ENCODE measurements around the gene PATL2. TPM values are rescaled to one million over a fixed set of nuclear protein-coding genes. Genes with fewer than 3 reads are reported as not detected.

The PATL2 gene
- total RNA-seq, 2 experiments from 2014 or later = 4.8 to 8.8 TPM

- Histone ChIP-seq H2AFZ (ENCODE audit: low read length) (no peak overlapping the region), H3K79me2 (ENCODE audit: insufficient read depth, low read depth, low read length) (peaks cover 17% of the 10 kb centered on the region), H3K9me3 (ENCODE audit: low read length) (no peaks in the 10 kb centered on the region), H3K4me2 (ENCODE audit: low read length) (no peak overlapping the region), H3K36me3 (ENCODE audit: insufficient read depth, low read length) (peaks cover 82% of the 10 kb centered on the region), H4K20me1 (ENCODE audit: insufficient read depth, low read length) (no peaks in the 10 kb centered on the region), H3K4me1 (ENCODE audit: insufficient read depth, low read length, poor library complexity, severe bottlenecking) (peaks cover 10% of the 10 kb centered on the region), H3K9me2 (ENCODE audit: insufficient read depth, low read length) (no peaks in the 10 kb centered on the region), H3K27ac (ENCODE audit: low read depth, low read length, poor library complexity, severe bottlenecking) (no peak overlapping the region), H3K4me3 (ENCODE audit: low read depth, low read length, poor library complexity, severe bottlenecking) (no peak overlapping the region)
- no peak for TF ChIP-seq EZH2phosphoT487 (IDR thresholded peaks at IDR 0.05; ENCODE audit: borderline replicate concordance, low read depth, low read length)
- TF ChIP-seq CTCF (conservative IDR thresholded peaks at IDR 0.05; ENCODE audit: low read length) = no peak
- BruUV-seq (replicated peaks) = no TSS peak
- POLR2A ChIA-PET = interaction anchor here (0.8 to 1.3 kb wide), 4 partner anchors 19 to 112 kb away, joined by 3 to 4 read pairs (median 3); no protein-coding TSS in a partner anchor
- intact Hi-C loops (cut with micrococcal nuclease; ENCODE audit: unreplicated experiment) = no loop called here
- CTCF ChIA-PET (ENCODE audit: unreplicated experiment) = no interaction called here
- no peak for DNase-seq (ENCODE audit: low spot score)
Measured at GRCh38 chr15:44656913-44657312, 54.2 kb downstream of the PATL2 start.

- DNase-seq (ENCODE audit: low spot score) = no peak
- H3K27ac ChIP-seq (ENCODE audit: low read depth, low read length, poor library complexity, severe bottlenecking) = no peak overlapping the region
- no peaks in the 10 kb centered on the region for H3K9me3 ChIP-seq (ENCODE audit: low read length)
- ChIA-PET CTCF (ENCODE audit: unreplicated experiment) (no interaction called here), POLR2A (interaction anchor here (0.8 to 1.3 kb wide), 4 partner anchors 18 to 111 kb away, joined by 3 to 4 read pairs (median 3); no protein-coding TSS in a partner anchor)
- no peaks in the 10 kb centered on the region for H4K20me1 ChIP-seq (ENCODE audit: insufficient read depth, low read length)
- peaks cover 11% of the 10 kb centered on the region; the same call in 1 of the 2 replicates for H3K79me2 ChIP-seq (ENCODE audit: insufficient read depth, low read depth, low read length)
- intact Hi-C loops (cut with micrococcal nuclease; ENCODE audit: unreplicated experiment) = no loop called here
- peaks cover 4% of the 10 kb centered on the region for H3K4me1 ChIP-seq (ENCODE audit: insufficient read depth, low read length, poor library complexity, severe bottlenecking)
- H2AFZ ChIP-seq (ENCODE audit: low read length) = no peak overlapping the region
- BruUV-seq (replicated peaks) = no TSS peak
- TF ChIP-seq EZH2phosphoT487 (IDR thresholded peaks at IDR 0.05; ENCODE audit: borderline replicate concordance, low read depth, low read length) (no peak), CTCF (conservative IDR thresholded peaks at IDR 0.05; ENCODE audit: low read length) (no peak)
- H3K36me3 ChIP-seq (ENCODE audit: insufficient read depth, low read length) = peaks cover 88% of the 10 kb centered on the region
- no peak overlapping the region for H3K4me2 ChIP-seq (ENCODE audit: low read length)
- H3K4me3 ChIP-seq (ENCODE audit: low read depth, low read length, poor library complexity, severe bottlenecking) = no peak overlapping the region
- no peaks in the 10 kb centered on the region for H3K9me2 ChIP-seq (ENCODE audit: insufficient read depth, low read length)
Measured at GRCh38 chr15:44656298-44656697, 54.8 kb downstream of the PATL2 start.

- Histone ChIP-seq H3K4me2 (ENCODE audit: low read length) (no peak overlapping the region), H3K27ac (ENCODE audit: low read depth, low read length, poor library complexity, severe bottlenecking) (no peak overlapping the region), H3K79me2 (ENCODE audit: insufficient read depth, low read depth, low read length) (no peaks in the 10 kb centered on the region), H3K9me2 (ENCODE audit: insufficient read depth, low read length) (no peaks in the 10 kb centered on the region), H2AFZ (ENCODE audit: low read length) (no peak overlapping the region), H4K20me1 (ENCODE audit: insufficient read depth, low read length) (no peaks in the 10 kb centered on the region), H3K4me1 (ENCODE audit: insufficient read depth, low read length, poor library complexity, severe bottlenecking) (no peaks in the 10 kb centered on the region), H3K9me3 (ENCODE audit: low read length) (no peaks in the 10 kb centered on the region), H3K36me3 (ENCODE audit: insufficient read depth, low read length) (peaks cover 98% of the 10 kb centered on the region), H3K4me3 (ENCODE audit: low read depth, low read length, poor library complexity, severe bottlenecking) (no peak overlapping the region)
- no peak for DNase-seq (ENCODE audit: low spot score)
- no peak for TF ChIP-seq EZH2phosphoT487 (IDR thresholded peaks at IDR 0.05; ENCODE audit: borderline replicate concordance, low read depth, low read length)
- TF ChIP-seq CTCF (conservative IDR thresholded peaks at IDR 0.05; ENCODE audit: low read length) = no peak
- intact Hi-C loops (cut with micrococcal nuclease; ENCODE audit: unreplicated experiment) = no loop called here
- CTCF ChIA-PET (ENCODE audit: unreplicated experiment) = no interaction called here
- no TSS peak for BruUV-seq (replicated peaks)
- POLR2A ChIA-PET = interaction anchor here (1.0 kb wide), 1 partner anchor 82 kb away, joined by 3 read pairs; no protein-coding TSS in a partner anchor
Measured at GRCh38 chr15:44654858-44655257, 56.3 kb downstream of the PATL2 start.

Data from OCI-LY7 (cell line).